ENCODE measurements around the gene LRRC8B. TPM values are rescaled to one million over a fixed set of nuclear protein-coding genes. Genes with fewer than 3 reads are reported as not detected.
"Not testable (repeated sequence)": the region's sequence is repeated elsewhere in the genome, so short reads cannot be mapped to it uniquely, and the experiment has no call there.

LRRC8B gene
- polyA plus RNA-seq, 1 donor (not counting 4 experiments of a cell fraction or from before 2014, with no cell fraction given), result 1.5 TPM

- no peak for TF ChIP-seq CTCF (optimal IDR thresholded peaks at IDR 0.05 in 1 of 3, IDR thresholded peaks at IDR 0.05 in 1 of 3, conservative IDR thresholded peaks at IDR 0.05 in 1 of 3; ENCODE audit: extremely low read depth in 1 of 3, insufficient read depth in 2 of 3, low read length in 3 of 3)
- no peak for TF ChIP-seq EZH2 (IDR thresholded peaks at IDR 0.05; ENCODE audit: low read length)
- no peak for FAIRE-seq
- no peaks in the 10 kb centered on the region for H3K36me3 ChIP-seq (ENCODE audit: control insufficient read depth in 2 of 2, extremely low read depth in 1 of 2, insufficient read depth in 2 of 2, low read length in 2 of 2)
Measured at GRCh38 chr1:89627596-89627962, 103.0 kb downstream of the LRRC8B start.

GRCh38 chr1:89629146-89629545, 104.5 kb downstream of the LRRC8B start:
- Histone ChIP-seq H4K20me1 (ENCODE audit: control insufficient read depth, extremely low read depth, insufficient read depth, low read length) (no peaks in the 10 kb centered on the region), H2AFZ (ENCODE audit: control insufficient read depth, low read length) (no peak overlapping the region), H3K4me2 (ENCODE audit: control insufficient read depth, extremely low read depth, insufficient read depth, low read depth, low read length) (no peak overlapping the region), H3K79me2 (ENCODE audit: control insufficient read depth, insufficient read depth, low read length) (peaks cover 8% of the 10 kb centered on the region), H3K4me3 (ENCODE audit: control insufficient read depth in 2 of 3, extremely low read depth in 1 of 3, insufficient read depth in 2 of 3, low read depth in 1 of 3, low read length in 3 of 3) (no peak overlapping the region), H3K27me3 (ENCODE audit: control insufficient read depth, extremely low read depth, insufficient read depth, low read length) (no peaks in the 10 kb centered on the region), H3K9ac (ENCODE audit: control insufficient read depth, extremely low read depth, insufficient read depth, low read length) (no peak overlapping the region), H3K4me1 (ENCODE audit: control insufficient read depth, extremely low read depth, insufficient read depth, low read length) (peaks cover 6% of the 10 kb centered on the region), H3K9me1 (ENCODE audit: control insufficient read depth, extremely low read depth, insufficient read depth, low read length) (no peaks in the 10 kb centered on the region), H3K9me3 (ENCODE audit: control insufficient read depth, low read depth, low read length) (no peaks in the 10 kb centered on the region), H3K36me3 (ENCODE audit: control insufficient read depth in 2 of 2, extremely low read depth in 1 of 2, insufficient read depth in 2 of 2, low read length in 2 of 2) (no peaks in the 10 kb centered on the region), H3K27ac (ENCODE audit: control insufficient read depth, insufficient read depth, low read length) (no peak overlapping the region)
- TF ChIP-seq CTCF (optimal IDR thresholded peaks at IDR 0.05 in 1 of 3, IDR thresholded peaks at IDR 0.05 in 1 of 3, conservative IDR thresholded peaks at IDR 0.05 in 1 of 3; ENCODE audit: extremely low read depth in 1 of 3, insufficient read depth in 2 of 3, low read length in 3 of 3) (no peak), EZH2 (IDR thresholded peaks at IDR 0.05; ENCODE audit: low read length) (no peak)
- FAIRE-seq, result no peak
- DNase-seq (ENCODE audit: low read depth, low spot score), result no peak
- dilution Hi-C loops (cut with MboI; ENCODE audit: extremely low pct_ligation_motif_present, low sequenced_read_pairs), result no loop called here

More at GRCh38 chr1:89627596-89627962, 103.0 kb downstream of the LRRC8B start:
- H2AFZ ChIP-seq (ENCODE audit: control insufficient read depth, low read length), result no peak overlapping the region
- DNase-seq (ENCODE audit: low read depth, low spot score), result no peak
- peaks cover 6% of the 10 kb centered on the region for H3K4me1 ChIP-seq (ENCODE audit: control insufficient read depth, extremely low read depth, insufficient read depth, low read length)
- H3K4me2 ChIP-seq (ENCODE audit: control insufficient read depth, extremely low read depth, insufficient read depth, low read depth, low read length), result no peak overlapping the region
- H3K27ac ChIP-seq (ENCODE audit: control insufficient read depth, insufficient read depth, low read length), result no peak overlapping the region
- H3K9me3 ChIP-seq (ENCODE audit: control insufficient read depth, low read depth, low read length), result no peaks in the 10 kb centered on the region
- no peaks in the 10 kb centered on the region for H3K27me3 ChIP-seq (ENCODE audit: control insufficient read depth, extremely low read depth, insufficient read depth, low read length)
- H3K9ac ChIP-seq (ENCODE audit: control insufficient read depth, extremely low read depth, insufficient read depth, low read length), result no peak overlapping the region
- H4K20me1 ChIP-seq (ENCODE audit: control insufficient read depth, extremely low read depth, insufficient read depth, low read length), result no peaks in the 10 kb centered on the region
- no peak overlapping the region for H3K4me3 ChIP-seq (ENCODE audit: control insufficient read depth in 2 of 3, extremely low read depth in 1 of 3, insufficient read depth in 2 of 3, low read depth in 1 of 3, low read length in 3 of 3)
- H3K79me2 ChIP-seq (ENCODE audit: control insufficient read depth, insufficient read depth, low read length), result no peaks in the 10 kb centered on the region
- no peaks in the 10 kb centered on the region for H3K9me1 ChIP-seq (ENCODE audit: control insufficient read depth, extremely low read depth, insufficient read depth, low read length)
- dilution Hi-C loops (cut with MboI; ENCODE audit: extremely low pct_ligation_motif_present, low sequenced_read_pairs), result no loop called here

- H2AFZ ChIP-seq (ENCODE audit: control insufficient read depth, low read length); H3K4me2 ChIP-seq (ENCODE audit: control insufficient read depth, extremely low read depth, insufficient read depth, low read depth, low read length); H3K9ac ChIP-seq (ENCODE audit: control insufficient read depth, extremely low read depth, insufficient read depth, low read length); H3K27me3 ChIP-seq (ENCODE audit: control insufficient read depth, extremely low read depth, insufficient read depth, low read length); DNase-seq (ENCODE audit: low read depth, low spot score); H4K20me1 ChIP-seq (ENCODE audit: control insufficient read depth, extremely low read depth, insufficient read depth, low read length); H3K4me1 ChIP-seq (ENCODE audit: control insufficient read depth, extremely low read depth, insufficient read depth, low read length); H3K36me3 ChIP-seq (ENCODE audit: control insufficient read depth in 2 of 2, extremely low read depth in 1 of 2, insufficient read depth in 2 of 2, low read length in 2 of 2); FAIRE-seq; H3K9me1 ChIP-seq (ENCODE audit: control insufficient read depth, extremely low read depth, insufficient read depth, low read length); H3K27ac ChIP-seq (ENCODE audit: control insufficient read depth, insufficient read depth, low read length); H3K9me3 ChIP-seq (ENCODE audit: control insufficient read depth, low read depth, low read length); H3K4me3 ChIP-seq (ENCODE audit: control insufficient read depth in 2 of 3, extremely low read depth in 1 of 3, insufficient read depth in 2 of 3, low read depth in 1 of 3, low read length in 3 of 3); dilution Hi-C loops (cut with MboI; ENCODE audit: extremely low pct_ligation_motif_present, low sequenced_read_pairs): not testable (repeated sequence)
- H3K79me2 ChIP-seq (ENCODE audit: control insufficient read depth, insufficient read depth, low read length), result peaks cover 12% of the 10 kb centered on the region
Measured at GRCh38 chr1:89629600-89629999, 105.0 kb downstream of the LRRC8B start.
